GM19467 (cell line): Measurements from ENCODE around the gene FDX1.

Experiments
- ATAC-seq: cut with Tn5 transposase; IDR thresholded peaks from one replicate; pipeline ENCODE4 v1.9.1; 2021; ENCODE audit warnings: mild to moderate bottlenecking, moderate library complexity; ENCODE audit not compliant: unreplicated experiment

Gene FDX1

DNA sequence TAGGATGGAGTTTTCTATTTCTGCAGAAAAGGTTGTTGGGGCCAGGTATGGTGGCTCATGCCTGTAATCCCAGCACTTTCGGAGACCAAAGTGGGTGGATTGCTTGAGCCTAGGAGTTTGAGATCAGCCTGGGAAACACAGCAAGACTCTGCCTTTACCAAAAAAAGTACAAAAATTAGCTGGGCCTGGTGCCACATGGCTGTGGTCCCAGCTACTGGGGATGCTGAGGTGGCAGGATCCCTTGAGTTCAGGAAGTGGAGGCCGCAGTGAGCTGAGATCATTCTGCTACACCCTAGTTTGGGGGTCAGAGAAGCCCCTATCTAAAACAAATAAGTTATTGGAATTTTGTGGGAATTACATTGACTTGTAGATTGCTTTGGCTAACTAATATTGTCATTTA, 71.7 kb downstream of the FDX1 start:
- no peak for ATAC-seq

DNA sequence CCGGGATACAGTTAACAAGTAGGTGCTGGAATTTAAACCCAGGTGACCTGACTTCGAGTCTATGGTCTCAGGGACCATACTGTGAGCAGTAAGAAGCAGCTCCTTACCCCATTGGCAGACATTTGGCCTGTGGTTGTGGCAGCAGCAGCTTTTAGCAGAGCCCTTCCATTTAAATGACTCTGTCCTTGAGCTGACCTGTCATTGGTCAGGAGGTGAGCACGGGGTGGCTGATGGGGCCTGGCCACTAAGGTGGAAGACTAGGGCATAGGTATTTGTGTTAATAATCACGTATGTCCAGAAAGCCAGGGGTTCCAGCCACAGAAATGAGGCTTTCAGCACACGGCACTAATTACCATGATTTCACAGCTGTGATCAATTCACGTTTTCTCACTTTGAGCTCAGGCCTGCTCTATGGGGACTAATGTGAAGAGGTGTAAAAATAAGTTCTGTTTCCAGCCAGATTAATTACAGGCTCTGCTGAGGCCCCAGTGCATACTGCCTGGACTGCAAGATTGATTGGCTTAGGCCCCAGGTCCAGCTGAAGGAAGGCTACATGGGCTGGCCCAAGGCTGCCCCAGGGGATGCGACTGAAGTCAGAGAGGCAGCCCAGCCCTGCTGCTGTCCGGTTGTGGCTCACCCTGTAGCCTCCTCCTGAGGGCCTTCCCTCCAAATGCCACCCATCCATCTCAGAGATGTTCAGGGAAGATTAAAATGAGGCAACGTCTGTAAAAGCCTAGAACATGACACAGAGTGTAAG, 76.0 kb downstream of the FDX1 start:
- no peak for ATAC-seq

DNA sequence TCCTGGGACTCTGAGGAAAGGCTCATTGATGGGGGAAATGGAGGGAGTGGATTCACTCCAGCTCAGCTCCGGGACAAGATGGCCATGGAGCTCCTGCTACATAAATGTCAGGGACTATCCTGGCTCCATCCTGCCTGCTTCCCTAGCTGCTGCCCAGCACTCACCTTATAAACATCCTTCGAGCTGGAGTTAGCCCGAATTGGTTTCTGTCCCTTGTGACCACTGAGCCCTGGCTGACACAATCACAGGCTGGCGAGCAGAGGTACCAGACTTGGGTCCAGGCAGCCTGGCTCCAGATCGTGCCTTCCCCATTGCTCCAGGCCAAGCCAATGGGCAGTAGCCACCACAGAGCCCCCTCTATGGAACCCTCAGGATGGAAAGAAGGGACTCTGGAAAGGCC, 77.6 kb downstream of the FDX1 start:
- no peak for ATAC-seq

DNA sequence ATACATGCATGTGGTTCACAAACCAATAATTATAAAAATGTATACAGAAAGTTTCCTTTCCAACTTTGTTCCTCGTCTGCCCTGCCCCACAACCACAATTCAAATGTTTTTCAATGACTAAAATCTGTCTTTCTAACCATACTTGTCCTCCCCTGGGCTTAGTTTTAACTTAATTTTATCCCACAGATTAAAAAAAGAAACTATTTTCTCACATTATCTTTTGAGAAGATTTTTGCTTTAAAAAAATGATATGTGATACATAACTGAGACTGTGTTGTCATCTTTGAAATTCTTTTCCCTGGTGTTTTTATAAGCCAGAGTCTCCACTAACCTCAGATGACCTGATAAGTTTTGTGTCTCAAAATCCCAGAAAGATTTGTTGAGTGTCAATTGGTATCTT, 79.0 kb downstream of the FDX1 start:
- no peak for ATAC-seq

DNA sequence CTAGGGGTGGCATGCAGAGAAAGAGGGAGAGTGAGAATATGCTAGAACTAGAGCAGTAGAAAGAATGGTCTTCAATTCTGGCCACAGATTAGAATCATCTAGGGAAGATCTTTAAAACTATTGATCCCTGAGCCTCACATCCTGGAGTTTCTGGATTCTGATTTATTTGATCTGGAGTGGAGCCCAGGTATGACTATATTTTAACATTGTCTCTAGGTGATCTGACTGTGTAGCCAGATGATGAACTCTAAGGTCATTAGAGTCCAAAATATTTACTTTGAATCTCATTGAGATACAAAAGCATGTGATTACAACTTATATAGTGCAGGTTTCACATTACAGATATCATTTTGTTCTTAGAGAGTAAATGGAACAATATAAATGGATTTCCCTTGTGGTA, 79.7 kb downstream of the FDX1 start:
- ATAC-seq = no peak

DNA sequence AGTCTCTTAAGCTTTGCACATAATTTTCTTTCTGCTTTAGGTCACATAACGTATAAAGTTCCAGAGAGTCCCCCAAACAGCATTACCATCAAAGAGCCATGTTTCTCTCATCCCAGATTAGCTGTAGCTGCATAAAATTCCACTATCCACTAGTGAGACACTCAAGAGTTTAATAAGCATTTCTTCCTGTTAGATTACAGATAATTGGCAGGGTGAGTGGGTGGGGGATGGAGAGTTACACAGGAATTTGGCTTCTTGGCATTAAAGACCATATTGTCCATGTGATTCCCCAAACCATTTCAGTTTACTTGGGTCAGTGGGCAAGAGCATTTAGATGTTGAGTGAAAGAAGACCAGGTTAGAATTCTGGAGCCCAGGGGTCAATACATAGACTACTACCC, 82.3 kb downstream of the FDX1 start:
- ATAC-seq = no peak

DNA sequence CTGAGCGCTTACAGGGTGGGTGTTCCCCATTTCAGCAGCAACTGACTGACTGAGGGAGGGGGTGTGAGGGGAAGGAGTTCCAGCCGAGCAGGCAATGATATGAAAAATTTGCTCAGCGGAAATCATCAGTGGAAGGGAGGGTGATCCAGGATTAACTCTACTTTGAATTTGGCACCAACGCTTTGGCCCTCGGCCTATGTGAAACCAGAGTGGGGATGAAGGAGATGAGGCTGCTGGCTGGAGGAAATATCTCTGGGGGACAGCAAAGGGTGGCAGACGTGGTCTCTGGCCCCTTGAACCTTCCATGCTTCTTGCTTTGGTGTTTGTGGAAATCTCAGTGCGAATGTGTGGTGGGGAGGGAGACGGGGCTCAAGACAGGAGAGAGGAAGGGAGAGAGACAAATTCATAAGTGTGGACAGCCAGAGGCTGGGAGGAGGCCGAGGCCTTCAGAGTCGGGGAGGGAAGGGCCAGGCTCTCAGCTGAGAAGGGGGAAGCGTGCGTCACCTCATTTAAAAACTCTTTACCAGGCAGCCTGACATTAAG, 83.6 kb downstream of the FDX1 start:
- ATAC-seq = no peak

DNA sequence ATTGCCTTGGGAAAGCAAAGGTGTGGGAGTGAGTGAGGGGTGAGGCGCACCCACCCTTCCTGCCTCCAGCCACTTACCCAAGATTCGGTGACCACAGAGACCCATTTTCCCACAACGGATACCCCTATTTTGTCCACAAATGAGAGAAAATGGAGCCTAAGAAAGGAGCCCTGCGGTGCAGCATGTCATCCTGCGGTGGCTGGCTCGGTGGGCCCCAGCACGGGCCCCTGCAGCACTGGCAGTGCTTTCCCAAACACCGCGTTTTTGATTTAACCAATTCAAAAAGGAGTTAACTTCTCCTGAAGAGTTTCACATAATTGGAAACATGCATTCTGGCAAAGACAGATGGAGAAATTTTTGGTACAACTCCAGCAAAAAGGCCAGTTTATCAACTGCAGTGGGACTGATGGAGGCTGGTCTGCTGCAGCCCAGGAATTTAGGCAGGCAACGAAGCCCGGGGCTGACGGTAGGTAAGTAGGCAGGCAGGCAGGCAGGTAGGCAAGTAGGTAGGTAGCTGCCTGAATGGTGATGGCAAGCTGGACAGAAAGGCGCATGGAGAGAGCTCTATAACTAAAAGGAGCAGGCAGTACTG, 84.2 kb downstream of the FDX1 start:
- no peak for ATAC-seq
